NT2/D1 (cell line): Measurements from ENCODE around the gene CDH4.

Experiments used
- DNase-seq: peaks from one replicate; pipeline ENCODE4 v3.0.0-alpha.2; 2011; ENCODE audit warnings: low read depth, low spot score
- H3K27me3 ChIP-seq: 2 replicates; pipeline ENCODE4 v1.6.0; 2011; ENCODE audit warnings: mild to moderate bottlenecking; ENCODE audit not compliant: insufficient read length, insufficient read depth
- H3K36me3 ChIP-seq: 2 replicates; pipeline ENCODE4 v1.6.1; 2011; ENCODE audit warnings: mild to moderate bottlenecking, low read length, mixed read lengths; ENCODE audit not compliant: insufficient read depth, insufficient read length
- H3K4me1 ChIP-seq: 2 replicates; pipeline ENCODE4 v1.5.1; 2011; ENCODE audit not compliant: insufficient read depth, insufficient read length
- H3K4me3 ChIP-seq: 2 replicates; pipeline ENCODE4 v1.5.1; 2011; ENCODE audit warnings: low read depth; ENCODE audit not compliant: insufficient read length
- H3K9ac ChIP-seq: 2 replicates; pipeline ENCODE4 v1.6.0; 2011; ENCODE audit warnings: low read depth; ENCODE audit not compliant: insufficient read length
- H3K9me3 ChIP-seq: 2 replicates; pipeline ENCODE4 v1.5.1; 2011; ENCODE audit warnings: mild to moderate bottlenecking, low read length; ENCODE audit not compliant: insufficient read depth
- SUZ12 ChIP-seq: IDR thresholded peaks from 2 replicates; pipeline ENCODE4 v1.6.1; 2011; ENCODE audit not compliant: insufficient read length, insufficient read depth; ENCODE audit errors: extremely low read depth
- YY1 ChIP-seq: IDR thresholded peaks from 2 replicates; pipeline ENCODE4 v1.6.1; 2011; ENCODE audit not compliant: insufficient read length, insufficient read depth
- ZNF274 ChIP-seq: IDR thresholded peaks from 2 replicates; pipeline ENCODE4 v1.6.1; 2011; ENCODE audit warnings: mild to moderate bottlenecking, low read depth, low read length

Gene CDH4

GRCh38 chr20:61559706-61560315 is 307.8 kb downstream of the CDH4 start:
- Histone ChIP-seq H3K9me3 (no peaks in the 10 kb centered on the region), H3K4me1 (peaks cover 13% of the 10 kb centered on the region), H3K4me3 (no peak overlapping the region), H3K9ac (no peak overlapping the region), H3K27me3 (peaks cover 20% of the 10 kb centered on the region), H3K36me3 (no peaks in the 10 kb centered on the region)
- TF ChIP-seq YY1: no peak
- TF ChIP-seq SUZ12: no peak
- no peak for TF ChIP-seq ZNF274
- no peak for DNase-seq

DNA sequence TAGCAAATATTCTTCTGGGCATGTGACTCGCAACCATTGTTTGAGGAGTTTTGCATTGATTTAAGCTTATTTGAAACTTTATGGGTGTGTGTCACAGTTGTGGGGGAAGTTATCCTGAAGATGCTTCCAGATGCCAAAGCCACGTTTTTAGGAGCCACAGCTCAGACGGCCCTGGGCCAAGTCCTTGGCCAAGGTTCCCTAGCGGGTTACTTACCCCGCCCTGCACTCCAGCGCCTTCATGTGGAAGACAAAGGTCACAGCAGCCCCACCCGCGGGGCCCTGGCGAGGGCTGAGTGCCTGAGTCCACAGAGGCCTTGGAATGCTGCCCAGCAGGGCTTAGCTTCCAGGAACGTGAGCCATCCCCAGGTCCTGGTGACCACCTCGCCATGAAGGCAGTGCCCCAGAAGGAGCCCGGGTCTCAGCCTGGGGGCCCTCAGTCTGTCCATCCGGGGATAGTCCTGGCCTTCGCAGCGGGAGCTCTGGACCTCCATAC is 308.3 kb downstream of the CDH4 start:
- Histone ChIP-seq H3K9me3 (no peaks in the 10 kb centered on the region), H3K9ac (no peak overlapping the region), H3K27me3 (peaks cover 15% of the 10 kb centered on the region), H3K4me3 (no peak overlapping the region), H3K4me1 (peaks cover 13% of the 10 kb centered on the region), H3K36me3 (no peaks in the 10 kb centered on the region)
- DNase-seq: no peak
- TF ChIP-seq SUZ12: no peak
- TF ChIP-seq YY1: no peak
- no peak for TF ChIP-seq ZNF274

DNA sequence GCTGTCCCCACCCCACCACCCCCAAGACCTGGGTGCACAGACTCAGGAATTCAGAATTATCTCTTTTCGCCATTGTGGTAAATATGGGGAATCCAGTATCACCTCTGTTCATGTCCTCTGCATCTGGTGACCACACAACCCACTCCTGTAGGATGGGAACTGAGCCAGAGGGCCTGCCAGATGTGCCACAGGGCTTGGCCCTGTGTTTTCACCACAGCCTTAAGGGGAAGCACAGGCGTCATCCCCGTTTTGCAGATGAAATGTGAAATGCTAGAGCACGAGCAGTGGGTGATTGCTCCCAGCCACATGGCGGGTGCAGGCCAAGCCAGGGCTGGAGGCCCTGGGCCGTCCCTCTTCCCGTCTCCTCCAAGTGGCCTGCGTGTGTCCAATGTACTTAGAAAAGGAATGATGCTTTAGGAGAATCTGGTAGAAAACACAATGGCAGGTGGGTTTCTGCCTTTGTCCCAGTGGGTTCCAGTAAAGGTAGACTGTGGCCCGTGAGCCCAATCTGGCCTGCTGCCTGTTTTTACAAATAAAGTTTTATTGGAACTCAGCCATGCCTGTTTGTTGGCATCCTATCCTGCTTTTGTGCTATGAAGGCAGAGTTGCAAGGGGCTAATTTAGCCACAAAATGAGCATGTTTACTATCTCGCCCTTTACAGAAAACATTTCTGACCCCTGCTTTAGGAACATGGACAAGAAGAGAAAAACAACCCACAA is 309.2 kb downstream of the CDH4 start:
- no peak for DNase-seq
- Histone ChIP-seq H3K9ac (no peak overlapping the region), H3K9me3 (no peaks in the 10 kb centered on the region), H3K4me1 (peaks cover 13% of the 10 kb centered on the region), H3K4me3 (no peak overlapping the region), H3K36me3 (no peaks in the 10 kb centered on the region), H3K27me3 (peaks cover 15% of the 10 kb centered on the region)
- TF ChIP-seq ZNF274 (no peak), SUZ12 (no peak), YY1 (no peak)

DNA sequence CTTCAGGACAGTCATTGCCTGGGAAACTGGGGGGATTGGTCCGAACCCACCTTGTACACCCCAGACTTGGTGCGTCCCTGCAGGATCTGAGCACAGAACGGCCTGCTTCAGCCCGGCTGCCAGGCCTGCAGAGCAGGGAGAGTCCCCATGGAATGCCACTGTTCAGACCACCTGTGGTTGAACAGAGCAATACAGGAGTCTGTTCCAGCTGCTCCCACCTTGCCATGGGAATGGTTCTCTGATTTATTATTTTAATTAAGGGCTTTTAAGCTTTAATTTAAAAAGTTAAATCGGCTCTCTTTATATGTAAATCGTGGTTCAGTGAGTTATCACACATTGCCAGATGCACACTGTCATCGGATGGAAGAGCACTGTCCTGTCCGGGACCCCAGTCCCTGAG is 310.4 kb downstream of the CDH4 start:
- no peak for DNase-seq
- peaks cover 10% of the 10 kb centered on the region for H3K27me3 ChIP-seq
- H3K36me3 ChIP-seq: no peaks in the 10 kb centered on the region
- no peak overlapping the region for H3K4me3 ChIP-seq
- no peak overlapping the region for H3K9ac ChIP-seq
- H3K9me3 ChIP-seq: no peaks in the 10 kb centered on the region
- TF ChIP-seq SUZ12: no peak
- no peak for TF ChIP-seq ZNF274
- TF ChIP-seq YY1: no peak
- peaks cover 19% of the 10 kb centered on the region for H3K4me1 ChIP-seq

- H3K9ac ChIP-seq: no peak overlapping the region
- no peak for DNase-seq
- H3K9me3 ChIP-seq: no peaks in the 10 kb centered on the region
- TF ChIP-seq SUZ12: no peak
- no peak for TF ChIP-seq YY1
- no peak for TF ChIP-seq ZNF274
- H3K4me3 ChIP-seq: no peak overlapping the region
- H3K4me1 ChIP-seq: peaks cover 19% of the 10 kb centered on the region
- H3K36me3 ChIP-seq: no peaks in the 10 kb centered on the region
- H3K27me3 ChIP-seq: peaks cover 8% of the 10 kb centered on the region
Measured at GRCh38 chr20:61562897-61563504, 310.9 kb downstream of the CDH4 start.

- no peak for DNase-seq
- no peaks in the 10 kb centered on the region for H3K36me3 ChIP-seq
- no peak for TF ChIP-seq YY1
- no peak for TF ChIP-seq SUZ12
- no peak for TF ChIP-seq ZNF274
- H3K9ac ChIP-seq: no peak overlapping the region
- H3K27me3 ChIP-seq: peaks cover 2% of the 10 kb centered on the region
- H3K4me1 ChIP-seq: peaks cover 19% of the 10 kb centered on the region
- no peaks in the 10 kb centered on the region for H3K9me3 ChIP-seq
- no peak overlapping the region for H3K4me3 ChIP-seq
Measured at GRCh38 chr20:61564628-61565027, 312.6 kb downstream of the CDH4 start.

DNA sequence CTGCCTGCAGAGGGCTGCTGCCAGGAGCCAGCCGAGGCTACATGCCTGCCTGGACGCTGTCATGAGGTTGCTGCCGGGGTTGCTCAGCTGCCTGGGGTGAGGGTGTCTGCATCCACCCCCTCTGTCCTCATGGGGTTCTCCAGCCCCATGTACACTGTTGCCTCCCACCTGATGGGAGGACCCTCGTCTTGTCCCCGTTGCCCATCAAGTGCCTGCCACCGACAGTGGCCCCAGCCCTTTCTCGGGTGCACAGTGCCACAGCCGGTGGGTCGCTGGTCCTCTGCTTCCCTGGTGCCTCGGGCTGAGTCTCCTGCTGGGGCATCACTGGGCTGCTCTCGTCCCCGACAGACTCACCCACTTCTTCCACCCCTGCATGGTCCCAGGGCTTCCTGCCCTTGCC is 313.7 kb downstream of the CDH4 start:
- Histone ChIP-seq H3K4me1 (peaks cover 16% of the 10 kb centered on the region), H3K9ac (no peak overlapping the region), H3K27me3 (peaks cover 10% of the 10 kb centered on the region), H3K36me3 (no peaks in the 10 kb centered on the region), H3K9me3 (no peaks in the 10 kb centered on the region), H3K4me3 (no peak overlapping the region)
- TF ChIP-seq SUZ12: no peak
- TF ChIP-seq YY1: no peak
- TF ChIP-seq ZNF274: no peak
- no peak for DNase-seq
